GM13976 (cell line): Measurements from ENCODE around the gene STK24.
A peak's percentile ranks its signal among the peaks of the same experiment; 100 is the strongest.

ENCODE experiments used
- DNase-seq: peaks from one replicate; pipeline ENCODE4 v3.0.0; 2012; ENCODE audit warnings: low spot score
- in situ Hi-C: fragments of 300-500 bp; cut with MboI; formaldehyde crosslinking; loops from one replicate; pipeline ENCODE4 v1.12.0; 2022; ENCODE audit warnings: low sequenced_read_pairs, mixed read lengths, inconsistent platforms; ENCODE audit not compliant: unreplicated experiment
- TF ChIP-seq, protein P1 (sequence below): IDR thresholded peaks from 2 replicates; pipeline ENCODE4 v1.5.1; 2012; ENCODE audit warnings: borderline replicate concordance, mild to moderate bottlenecking; ENCODE audit not compliant: insufficient read depth; ENCODE audit errors: extremely low read depth, missing control alignments, control extremely low read depth

STK24 gene

DNA sequence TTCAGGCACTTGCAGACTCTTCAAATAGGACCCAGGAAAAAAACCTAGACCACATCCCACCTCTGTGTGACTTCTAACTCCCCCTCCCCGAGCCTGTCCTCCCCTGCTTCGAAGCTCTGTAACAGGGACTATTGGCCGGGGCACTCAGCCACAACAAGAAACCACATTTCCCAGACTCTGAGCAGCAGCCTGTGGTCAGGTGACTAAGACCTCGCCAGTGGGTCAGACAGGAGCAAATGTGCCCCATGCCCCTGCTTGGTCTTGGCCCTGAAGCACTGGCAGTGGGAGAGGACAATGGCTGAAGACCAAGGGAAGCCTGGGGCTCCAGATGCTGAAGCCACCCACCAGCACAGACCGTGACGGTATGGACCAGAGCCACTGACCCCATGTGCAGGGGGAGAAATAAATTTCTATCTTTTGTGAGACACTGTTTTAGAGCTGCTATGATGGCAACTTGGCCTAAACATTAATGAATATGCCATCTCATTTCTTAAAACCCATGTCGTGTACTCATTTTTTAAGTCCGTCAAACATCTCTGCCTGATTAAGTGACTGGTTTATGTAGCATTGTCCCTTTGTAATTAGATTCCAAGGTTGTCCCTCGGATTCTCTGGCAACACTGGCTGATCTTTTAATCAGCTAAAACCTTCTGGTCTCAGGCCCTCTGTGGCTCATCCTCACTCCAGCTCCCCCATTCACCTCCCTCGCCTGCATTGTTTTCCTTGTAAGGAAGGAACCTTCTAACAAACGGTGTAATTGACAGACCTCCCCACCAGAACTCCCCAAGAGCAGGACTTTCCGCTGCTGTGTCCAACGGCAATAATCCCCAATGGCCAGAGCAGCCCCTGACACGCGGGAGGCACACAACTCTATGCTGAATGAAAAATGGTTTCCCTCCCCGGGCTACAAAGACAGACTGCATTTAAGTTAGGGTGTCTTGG, 98.4 kb downstream of the STK24 start:
- in situ Hi-C loops, result no loop called here
- DNase-seq, result no peak
- TF ChIP-seq, protein P1, sequence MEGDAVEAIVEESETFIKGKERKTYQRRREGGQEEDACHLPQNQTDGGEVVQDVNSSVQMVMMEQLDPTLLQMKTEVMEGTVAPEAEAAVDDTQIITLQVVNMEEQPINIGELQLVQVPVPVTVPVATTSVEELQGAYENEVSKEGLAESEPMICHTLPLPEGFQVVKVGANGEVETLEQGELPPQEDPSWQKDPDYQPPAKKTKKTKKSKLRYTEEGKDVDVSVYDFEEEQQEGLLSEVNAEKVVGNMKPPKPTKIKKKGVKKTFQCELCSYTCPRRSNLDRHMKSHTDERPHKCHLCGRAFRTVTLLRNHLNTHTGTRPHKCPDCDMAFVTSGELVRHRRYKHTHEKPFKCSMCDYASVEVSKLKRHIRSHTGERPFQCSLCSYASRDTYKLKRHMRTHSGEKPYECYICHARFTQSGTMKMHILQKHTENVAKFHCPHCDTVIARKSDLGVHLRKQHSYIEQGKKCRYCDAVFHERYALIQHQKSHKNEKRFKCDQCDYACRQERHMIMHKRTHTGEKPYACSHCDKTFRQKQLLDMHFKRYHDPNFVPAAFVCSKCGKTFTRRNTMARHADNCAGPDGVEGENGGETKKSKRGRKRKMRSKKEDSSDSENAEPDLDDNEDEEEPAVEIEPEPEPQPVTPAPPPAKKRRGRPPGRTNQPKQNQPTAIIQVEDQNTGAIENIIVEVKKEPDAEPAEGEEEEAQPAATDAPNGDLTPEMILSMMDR, result no peak

- TF ChIP-seq, protein P1, result no peak
- in situ Hi-C loops, result no loop called here
- DNase-seq, result peak; percentile 94
Observed at GRCh38 chr13:98476538-98476966, 100.4 kb downstream of the STK24 start.

- DNase-seq, result peak; percentile 73
- TF ChIP-seq, protein P1, result no peak
- in situ Hi-C loops, result no loop called here
Observed at GRCh38 chr13:98476106-98476505, 100.8 kb downstream of the STK24 start.

DNA sequence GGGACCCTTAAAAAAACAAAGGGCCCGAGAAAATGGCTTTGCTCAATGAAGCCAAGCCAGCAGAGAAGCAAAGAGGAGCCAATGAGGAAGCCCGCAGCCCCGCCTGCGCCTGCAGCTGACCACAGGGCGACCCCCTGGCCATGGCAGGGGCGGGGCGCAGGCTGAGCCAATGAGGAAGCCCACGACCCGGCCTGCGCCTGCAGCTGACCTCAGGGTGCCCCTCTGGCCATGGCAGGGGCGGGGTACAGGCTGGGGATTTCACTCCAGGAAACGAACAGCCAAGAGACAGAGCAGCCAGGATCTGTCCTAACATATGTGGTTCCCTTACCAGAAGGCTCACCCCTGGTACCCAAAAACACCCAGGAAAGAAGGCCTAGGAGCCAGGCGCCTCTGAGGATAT, 101.4 kb downstream of the STK24 start:
- TF ChIP-seq, protein P1, result no peak
- no peak for DNase-seq
- in situ Hi-C loops, result no loop called here

- no peak for DNase-seq
- in situ Hi-C loops, result no loop called here
Observed at GRCh38 chr13:98474761-98475160, 102.1 kb downstream of the STK24 start.

GRCh38 chr13:98474292-98474691, 102.6 kb downstream of the STK24 start:
- no peak for DNase-seq
- in situ Hi-C loops, result no loop called here
- TF ChIP-seq, protein P1, result no peak

More at GRCh38 chr13:98474761-98475160, 102.1 kb downstream of the STK24 start:
- TF ChIP-seq, protein P1, result no peak

GRCh38 chr13:98473788-98474144, 103.1 kb downstream of the STK24 start:
- TF ChIP-seq, protein P1, result no peak
- in situ Hi-C loops, result no loop called here
- no peak for DNase-seq
